K562 (cell line): ENCODE measurements around the gene ADD3.

ENCODE experiments used
- ARID4B ChIP-seq: sonication (generic); formaldehyde crosslinking; IDR thresholded peaks from 2 replicates; pipeline ENCODE4 v1.8.0; 2022; ENCODE audit warnings: mild to moderate bottlenecking, missing genetic modification reagents
- BMI1 ChIP-seq: fragments of 150-350 bp; IDR thresholded peaks from 2 replicates; pipeline ENCODE4 v1.6.1; 2014; ENCODE audit warnings: low read length
- CBX1 ChIP-seq: sonication (generic); IDR thresholded peaks from 2 replicates; pipeline ENCODE4 v1.6.1; 2016; ENCODE audit warnings: antibody characterized with exemption, low read depth, mild to moderate bottlenecking
- CTCF ChIP-seq, 3 experiments: IDR thresholded peaks in 2 of 3; conservative IDR thresholded peaks in 1 of 3; 2 replicates each; pipeline ENCODE4 v1.5.1; 2011 to 2012; ENCODE audit warnings: low read length in 3 of 3, mild to moderate bottlenecking in 3 of 3, control low read depth in 2 of 3, improper control_type of control experiment in 1 of 3, inconsistent platforms in 1 of 3, low read depth in 1 of 3, mixed read lengths in 1 of 3, moderate library complexity in 1 of 3; ENCODE audit not compliant: insufficient read depth in 2 of 3
- GTF2F1 ChIP-seq: IDR thresholded peaks from 2 replicates; pipeline ENCODE4 v1.6.1; 2011; ENCODE audit warnings: low read depth, low read length, improper control_type of control experiment
- MEIS2 ChIP-seq: fragments of 450-650 bp; IDR thresholded peaks from 2 replicates; pipeline ENCODE4 v1.6.1; 2014; ENCODE audit warnings: mild to moderate bottlenecking; ENCODE audit not compliant: partially characterized antibody
- POLR2A ChIP-seq: fragments of 450-650 bp; conservative IDR thresholded peaks from 2 replicates; pipeline ENCODE4 v1.6.1; 2016
- RB1 ChIP-seq: fragments of 450-650 bp; IDR thresholded peaks from 2 replicates; pipeline ENCODE4 v1.6.1; 2017; ENCODE audit warnings: low read depth, mild to moderate bottlenecking
- SMARCC2 ChIP-seq: fragments of 450-650 bp; IDR thresholded peaks from 2 replicates; pipeline ENCODE4 v1.6.1; 2017; ENCODE audit warnings: antibody characterized with exemption, moderate library complexity, mild to moderate bottlenecking, low read depth
- SPI1 ChIP-seq: IDR thresholded peaks from 2 replicates; pipeline ENCODE4 v1.6.1; 2011; ENCODE audit warnings: low read depth, low read length, control low read depth, borderline replicate concordance
- SRF ChIP-seq, 2 experiments: fragments of 250-450, 450-650 bp in 1 of 2; sonication (Bioruptor Pico) in 1 of 2; sonication (generic) in 1 of 2; formaldehyde crosslinking; IDR thresholded peaks; 2 replicates each; pipeline versions ENCODE4 v1.5.0 to v1.5.1; 2020 to 2022; ENCODE audit warnings: mild to moderate bottlenecking in 1 of 2, missing genetic modification reagents in 1 of 2
- ZBTB49 ChIP-seq: sonication (generic); formaldehyde crosslinking; IDR thresholded peaks from 2 replicates; pipeline ENCODE4 v1.8.0; 2022; ENCODE audit warnings: missing genetic modification reagents, mild to moderate bottlenecking, borderline replicate concordance

GRCh38 chr10:109995595-109995994 is 12.2 kb upstream of the ADD3 start:
- no peak for TF ChIP-seq BMI1
- no peak for TF ChIP-seq CTCF (IDR thresholded peaks at IDR 0.05 in 2 of 3, conservative IDR thresholded peaks at IDR 0.05 in 1 of 3; ENCODE audit: insufficient read depth in 2 of 3, low read depth in 1 of 3, low read length in 3 of 3)
- TF ChIP-seq MEIS2: no peak
- no peak for TF ChIP-seq ZBTB49 (CRISPR knock-in tag)
- TF ChIP-seq GTF2F1: no peak
- no peak for TF ChIP-seq SRF (CRISPR knock-in tag; IDR thresholded peaks at IDR 0.05)
- TF ChIP-seq RB1: no peak
- TF ChIP-seq SMARCC2: no peak
- no peak for TF ChIP-seq CBX1
- no peak for TF ChIP-seq POLR2A
- no peak for TF ChIP-seq ARID4B
- no peak for TF ChIP-seq SPI1
